ENCODE measurements around the gene DHX58. TPM values are rescaled to one million over a fixed set of nuclear protein-coding genes. Genes with fewer than 3 reads are reported as not detected.

Gene DHX58
- total and polyA plus RNA-seq, 2 of the 4 experiments (the other 2 are of a cell fraction) = 1.1 to 2.8 TPM

GRCh38 chr17:42146911-42147607 lies 34.5 kb upstream of the DHX58 start:
- Histone ChIP-seq H2AFZ (replicated peaks; ENCODE audit: low read length, poor library complexity) (no peak overlapping the region), H3K4ac (ENCODE audit: low read depth, low read length) (no peak overlapping the region), H3K4me1 (ENCODE audit: control insufficient read depth, insufficient read depth, low read length) (peaks cover 10% of the 10 kb centered on the region), H4K91ac (ENCODE audit: insufficient read depth, low read depth, low read length) (no peak overlapping the region), H3K27me3 (ENCODE audit: control insufficient read depth, insufficient read depth, low read length) (no peaks in the 10 kb centered on the region), H2BK15ac (ENCODE audit: low read depth, low read length) (no peak overlapping the region), H3K56ac (ENCODE audit: extremely low read depth, insufficient read depth, low read length) (no peak overlapping the region), H3K9ac (ENCODE audit: low read depth, low read length) (no peak overlapping the region), H3K18ac (ENCODE audit: low read depth, low read length) (no peak overlapping the region), H4K20me1 (ENCODE audit: insufficient read depth, low read length) (peaks cover 71% of the 10 kb centered on the region), H4K5ac (ENCODE audit: low read depth, low read length) (no peak overlapping the region), H3K23ac (ENCODE audit: low read depth, low read length) (no peak overlapping the region), H3K14ac (replicated peaks; ENCODE audit: low read depth, low read length) (no peak overlapping the region), H3K4me3 (ENCODE audit: insufficient read depth, low read depth, low read length) (no peak overlapping the region), H3K4me2 (ENCODE audit: low read depth, low read length) (no peak overlapping the region), H3K27ac (ENCODE audit: insufficient read depth, low read length) (no peak overlapping the region), H3K9me3 (ENCODE audit: control insufficient read depth, insufficient read depth, low read length) (no peaks in the 10 kb centered on the region), H2AK5ac (ENCODE audit: low read depth, low read length) (no peak overlapping the region), H3K79me1 (ENCODE audit: low read depth in 1 of 2, low read length in 2 of 2) (peaks cover 9 to 71% of the 10 kb centered on the region in 2 experiments), H2BK5ac (ENCODE audit: low read depth, low read length, poor library complexity, severe bottlenecking) (no peak overlapping the region), H3K9me1 (ENCODE audit: insufficient read depth, low read length) (peaks cover 26% of the 10 kb centered on the region), H3K36me3 (ENCODE audit: control insufficient read depth, insufficient read depth, low read length) (peaks cover 25% of the 10 kb centered on the region), H2AK9ac (replicated peaks; ENCODE audit: low read depth, low read length, poor library complexity) (no peak overlapping the region), H2BK20ac (ENCODE audit: low read depth, low read length) (no peak overlapping the region), H4K8ac (ENCODE audit: low read depth in 2 of 2, low read length in 2 of 2) (no peak overlapping the region), H2BK120ac (ENCODE audit: low read depth, low read length) (no peak overlapping the region)
- 93% methylated on average over 2 of the region's 13 CpGs; no CpG with 5 or more reads in 1 of the 2 experiments for WGBS, 2 experiments (ENCODE audit: extremely low coverage in 2 of 2, insufficient read length in 1 of 2)
- in situ Hi-C loops (cut with MboI; ENCODE audit: low sequenced_read_pairs) = no loop called here
- TF ChIP-seq MAFK (IDR thresholded peaks at IDR 0.05; ENCODE audit: low read depth, low read length) = no peak
- TF ChIP-seq USF2 (IDR thresholded peaks at IDR 0.05; ENCODE audit: low read depth, low read length) = no peak
- TF ChIP-seq ELK1 (IDR thresholded peaks at IDR 0.05; ENCODE audit: borderline replicate concordance, low read depth, low read length) = no peak
- TF ChIP-seq CTCF (conservative IDR thresholded peaks at IDR 0.05; ENCODE audit: low read depth, low read length) = no peak
- TF ChIP-seq MXI1 (IDR thresholded peaks at IDR 0.05; ENCODE audit: borderline replicate concordance, low read depth, low read length) = no peak
- no peak for TF ChIP-seq RFX5 (IDR thresholded peaks at IDR 0.05; ENCODE audit: low read depth, low read length)
- TF ChIP-seq CHD1 (IDR thresholded peaks at IDR 0.05; ENCODE audit: low read depth, low read length) = no peak
- no peak for DNase-seq
- dilution Hi-C loops (cut with HindIII; ENCODE audit: low sequenced_read_pairs, unreplicated experiment) = no loop called here
- no peak for ATAC-seq (ENCODE audit: low read depth)
- intact Hi-C loops (cut with micrococcal nuclease) = no loop called here
- ChIA-PET POLR2A (ENCODE audit: unreplicated experiment) (interaction anchor here (0.5 kb wide), 1 partner anchor 181 kb away, joined by 3 read pairs; no protein-coding TSS in a partner anchor), CTCF (no interaction called here)
- no TSS peak for BruUV-seq (replicated peaks)
